Measurements from ENCODE around the gene INTS14.

DNA sequence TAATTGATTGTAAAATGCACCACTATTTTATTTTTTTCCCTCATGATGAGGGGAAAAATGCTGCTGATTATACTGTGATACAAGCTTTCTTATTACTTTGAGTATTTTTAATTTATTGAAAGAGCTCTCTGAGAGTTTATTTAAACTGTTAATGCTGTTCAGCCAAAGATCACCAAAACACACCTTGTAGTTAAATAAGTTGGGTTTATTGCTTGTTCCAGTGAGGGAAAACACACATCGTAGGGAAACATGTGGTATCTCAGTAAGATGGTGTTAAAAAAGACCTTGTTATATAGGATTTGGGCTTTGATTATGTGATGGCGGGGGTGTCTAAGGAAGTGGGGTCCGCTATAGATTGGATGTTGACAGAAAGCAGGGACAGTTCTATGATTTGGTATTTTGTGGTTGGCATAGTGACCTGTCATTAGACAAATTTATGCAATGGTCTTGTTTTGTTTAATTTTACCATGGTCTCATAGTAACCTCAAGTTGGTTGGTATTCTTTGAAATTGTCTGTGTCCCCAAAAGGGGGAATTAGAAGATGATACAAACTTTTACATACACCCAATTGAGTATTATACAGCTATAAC lies 69.6 kb downstream of the INTS14 start:
- TF ChIP-seq, protein P1, sequence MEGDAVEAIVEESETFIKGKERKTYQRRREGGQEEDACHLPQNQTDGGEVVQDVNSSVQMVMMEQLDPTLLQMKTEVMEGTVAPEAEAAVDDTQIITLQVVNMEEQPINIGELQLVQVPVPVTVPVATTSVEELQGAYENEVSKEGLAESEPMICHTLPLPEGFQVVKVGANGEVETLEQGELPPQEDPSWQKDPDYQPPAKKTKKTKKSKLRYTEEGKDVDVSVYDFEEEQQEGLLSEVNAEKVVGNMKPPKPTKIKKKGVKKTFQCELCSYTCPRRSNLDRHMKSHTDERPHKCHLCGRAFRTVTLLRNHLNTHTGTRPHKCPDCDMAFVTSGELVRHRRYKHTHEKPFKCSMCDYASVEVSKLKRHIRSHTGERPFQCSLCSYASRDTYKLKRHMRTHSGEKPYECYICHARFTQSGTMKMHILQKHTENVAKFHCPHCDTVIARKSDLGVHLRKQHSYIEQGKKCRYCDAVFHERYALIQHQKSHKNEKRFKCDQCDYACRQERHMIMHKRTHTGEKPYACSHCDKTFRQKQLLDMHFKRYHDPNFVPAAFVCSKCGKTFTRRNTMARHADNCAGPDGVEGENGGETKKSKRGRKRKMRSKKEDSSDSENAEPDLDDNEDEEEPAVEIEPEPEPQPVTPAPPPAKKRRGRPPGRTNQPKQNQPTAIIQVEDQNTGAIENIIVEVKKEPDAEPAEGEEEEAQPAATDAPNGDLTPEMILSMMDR (IDR thresholded peaks at IDR 0.05; ENCODE audit: low read length) = no peak
- TF ChIP-seq EZH2 (optimal IDR thresholded peaks at IDR 0.05; ENCODE audit: low read depth, low read length) (no peak), EZH2phosphoT487 (IDR thresholded peaks at IDR 0.05; ENCODE audit: low read length) (no peak)
